ENCODE results near the gene BCR.

Gene BCR

DNA sequence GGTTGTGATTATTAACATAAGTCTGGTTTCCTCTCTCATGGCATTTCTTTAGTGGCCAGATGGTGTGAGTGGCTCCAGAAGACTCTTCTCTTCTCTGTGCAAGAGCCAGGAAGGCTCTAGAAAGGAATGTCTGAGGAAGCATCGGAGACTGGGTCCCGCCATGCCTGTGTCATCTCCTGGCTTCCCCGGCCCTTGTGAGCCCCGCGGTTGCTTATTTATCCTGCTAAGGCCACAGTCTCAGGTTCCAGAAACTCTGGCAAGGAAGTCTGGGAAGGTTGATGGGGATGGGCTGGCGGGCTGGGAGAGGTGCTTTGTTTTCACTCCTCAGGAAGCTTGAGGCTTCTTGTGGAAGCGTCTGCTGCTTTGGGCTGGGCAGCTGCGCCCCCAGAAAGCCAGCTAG, 18.9 kb downstream of the BCR start:
- no peak for DNase-seq (ENCODE audit: low spot score)

DNA sequence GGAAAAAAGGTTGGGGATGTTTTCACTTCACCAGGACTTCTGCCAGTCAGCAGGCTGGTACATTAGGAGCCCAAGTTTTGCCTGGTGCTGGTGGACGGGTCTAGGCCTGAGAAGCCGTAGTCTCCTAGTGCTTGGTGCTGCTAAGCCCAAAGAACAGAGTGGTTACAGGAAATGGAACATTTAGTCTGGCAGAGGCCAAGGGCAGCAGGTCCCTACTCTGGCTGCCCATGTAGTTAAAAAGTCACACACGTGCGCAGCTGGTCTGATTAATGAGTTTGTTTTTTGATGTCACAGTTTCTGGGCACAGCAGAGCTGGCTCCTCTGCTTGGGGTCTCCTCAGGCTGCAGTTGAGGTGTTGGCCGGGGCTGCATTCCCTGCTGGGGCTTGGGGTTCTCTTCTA, 20.6 kb downstream of the BCR start:
- DNase-seq (ENCODE audit: low spot score), result no peak

DNA sequence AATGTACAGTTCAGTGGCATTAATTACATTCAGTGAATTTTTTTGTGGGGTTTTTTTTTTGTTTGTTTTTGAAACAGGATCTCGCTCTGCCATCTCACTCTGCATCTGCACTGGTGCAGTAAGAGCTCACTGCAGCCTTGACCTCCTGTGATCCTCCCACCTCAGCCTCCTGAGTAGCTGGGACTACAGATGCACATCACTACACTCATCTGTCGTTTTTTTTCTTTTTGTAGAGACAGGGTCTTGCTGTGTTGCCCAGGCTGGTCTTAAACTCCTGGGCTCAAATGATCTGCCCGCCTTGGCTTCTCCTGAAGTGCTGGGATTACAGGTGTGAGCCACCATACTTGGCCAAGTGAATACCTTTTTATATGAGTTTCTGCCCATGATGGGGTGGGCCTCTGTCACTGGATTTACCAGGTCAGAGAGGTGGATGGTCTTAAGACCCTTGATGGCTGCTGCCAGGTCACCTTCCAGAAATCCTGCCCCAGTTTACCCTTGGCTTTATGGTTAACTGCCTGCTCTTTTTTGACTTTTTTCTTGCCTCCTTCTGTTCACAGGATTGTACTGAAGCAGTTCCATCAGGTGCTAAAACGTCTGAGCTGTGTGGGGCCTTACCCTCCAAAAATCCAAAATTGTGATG, 22.6 kb downstream of the BCR start:
- no peak for DNase-seq (ENCODE audit: low spot score)

DNA sequence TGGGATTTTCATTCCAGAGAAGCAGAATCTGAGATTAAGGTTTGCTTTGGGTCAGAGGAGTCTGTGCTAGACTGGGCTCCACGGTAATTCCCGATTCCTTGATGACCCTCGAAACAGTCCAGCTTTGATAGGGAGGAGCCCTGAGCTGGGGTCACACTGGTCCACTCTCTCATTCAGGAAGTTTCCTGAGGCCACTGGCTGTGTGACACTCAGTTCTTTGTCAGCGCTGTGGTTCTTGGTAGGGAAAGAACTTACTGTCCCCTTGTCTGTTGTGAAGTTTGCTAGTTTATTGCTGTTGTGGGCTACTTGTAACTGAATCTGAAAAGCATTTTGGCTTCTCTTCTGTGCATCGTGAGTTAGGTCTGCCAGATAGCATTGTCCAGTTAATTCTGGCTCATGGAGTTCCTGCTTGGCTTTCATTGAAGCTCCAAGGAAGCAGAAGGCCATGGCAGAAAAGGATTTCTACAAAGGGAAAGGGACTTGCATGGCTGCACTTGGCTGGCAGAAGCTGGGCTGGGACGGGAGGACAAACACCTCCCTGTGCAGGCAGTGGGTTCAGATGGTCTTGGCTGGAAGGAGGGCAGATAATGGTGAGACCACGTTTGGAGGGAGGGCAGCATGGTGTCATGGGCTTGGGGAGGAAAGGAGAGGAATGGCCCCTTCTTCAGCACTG, 23.3 kb downstream of the BCR start:
- DNase-seq (ENCODE audit: low spot score), result no peak

DNA sequence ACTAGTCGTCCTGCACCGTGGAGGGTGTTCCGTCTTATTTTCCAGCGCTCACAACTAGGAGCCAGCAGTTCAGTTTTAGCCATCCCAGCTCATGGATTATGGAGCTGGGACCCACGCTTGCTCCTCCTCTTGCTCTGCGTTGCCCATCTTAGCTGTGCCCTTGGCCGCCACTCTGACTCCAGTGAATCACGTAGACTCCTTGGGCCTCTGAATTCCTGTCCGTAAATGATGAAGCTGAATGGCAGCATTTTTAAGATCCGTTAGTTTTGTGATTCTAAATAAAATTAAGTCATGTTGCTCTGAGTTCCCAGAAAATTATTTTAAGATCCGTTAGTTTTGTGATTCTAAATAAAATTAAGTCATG, 23.8 kb downstream of the BCR start:
- no peak for DNase-seq (ENCODE audit: low spot score)

DNA sequence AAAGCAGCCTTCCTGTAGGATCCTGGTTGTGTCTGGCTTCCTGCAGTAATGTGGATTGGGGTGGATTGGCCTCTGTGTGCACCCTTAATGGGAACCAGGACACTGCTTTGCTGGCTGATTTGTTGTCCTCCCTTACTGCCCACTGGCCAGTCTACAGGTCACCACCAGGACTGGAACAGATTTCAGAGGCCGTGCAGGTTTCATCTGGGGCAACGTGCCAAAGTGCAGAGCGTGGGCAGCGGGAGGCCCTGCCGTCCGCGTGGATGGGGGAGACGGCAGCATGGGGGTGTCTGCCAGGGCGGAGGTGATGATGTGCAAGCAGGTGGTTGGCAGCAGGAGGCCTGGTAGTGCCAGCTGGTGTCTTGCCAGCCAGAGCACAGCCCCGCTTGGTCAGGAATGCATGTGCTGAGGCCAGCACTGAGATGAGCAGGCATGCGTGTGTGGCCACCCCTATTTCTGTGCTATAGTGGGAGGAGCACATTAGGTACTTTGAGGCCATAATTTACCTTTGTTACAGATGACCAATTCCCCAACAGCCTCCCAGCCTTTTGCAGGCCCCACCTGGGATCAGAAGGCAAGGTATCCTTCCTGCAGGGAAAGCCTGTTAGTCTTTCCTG, 24.3 kb downstream of the BCR start:
- DNase-seq (ENCODE audit: low spot score), result no peak

DNA sequence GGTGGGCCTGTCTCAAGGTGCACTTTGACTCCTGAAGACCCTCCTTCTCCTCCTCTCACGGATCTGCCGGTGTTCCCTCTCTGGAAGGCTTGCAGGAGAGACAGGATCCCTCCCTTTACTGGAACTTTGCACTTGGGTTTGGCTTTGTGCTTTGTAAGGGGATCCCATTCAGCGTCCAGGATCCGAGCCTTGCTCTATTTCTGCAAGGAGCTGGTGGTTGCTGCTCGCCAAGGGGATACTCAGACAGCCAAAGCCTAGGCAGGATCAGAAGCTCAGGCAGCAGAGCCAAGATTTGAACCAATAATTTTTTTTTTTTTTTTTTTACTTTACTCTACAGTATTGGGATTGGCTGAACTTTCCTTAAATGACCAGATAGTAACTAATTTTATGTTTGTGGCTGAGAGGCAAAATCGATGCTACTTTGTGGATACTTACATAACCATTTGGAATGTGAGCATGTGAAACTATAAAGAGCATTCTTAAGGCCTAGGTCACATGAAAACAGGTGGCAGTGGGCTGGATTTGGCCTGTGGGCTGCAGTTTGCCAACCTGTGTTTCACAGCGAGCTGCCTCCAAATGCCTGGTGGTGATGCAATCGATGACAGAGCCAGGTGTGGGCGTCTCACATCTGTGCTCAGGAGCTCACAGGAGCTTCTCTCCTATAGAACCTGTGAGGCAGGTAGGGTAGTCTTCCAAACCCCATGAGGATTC, 25.2 kb downstream of the BCR start:
- no peak for DNase-seq (ENCODE audit: low spot score)

DNA sequence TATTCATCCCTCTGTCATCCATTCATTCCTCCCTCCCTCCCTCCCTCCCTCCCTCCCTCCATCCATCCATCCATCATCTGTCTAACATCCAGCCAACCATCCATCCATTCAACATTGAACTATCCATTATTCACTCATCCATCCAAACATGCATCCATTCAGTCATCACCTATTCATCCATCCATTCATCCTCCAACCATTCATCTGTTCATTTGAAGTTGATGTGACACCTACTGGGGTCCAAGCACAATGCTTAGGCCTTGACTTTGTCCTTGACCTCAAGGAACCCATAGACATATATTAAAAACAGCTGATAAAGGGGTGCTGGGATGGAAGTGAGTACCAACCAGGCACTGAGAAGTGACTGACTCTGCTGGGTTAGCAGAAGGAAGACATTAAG, 26.6 kb downstream of the BCR start:
- no peak for DNase-seq (ENCODE audit: low spot score)

DNA sequence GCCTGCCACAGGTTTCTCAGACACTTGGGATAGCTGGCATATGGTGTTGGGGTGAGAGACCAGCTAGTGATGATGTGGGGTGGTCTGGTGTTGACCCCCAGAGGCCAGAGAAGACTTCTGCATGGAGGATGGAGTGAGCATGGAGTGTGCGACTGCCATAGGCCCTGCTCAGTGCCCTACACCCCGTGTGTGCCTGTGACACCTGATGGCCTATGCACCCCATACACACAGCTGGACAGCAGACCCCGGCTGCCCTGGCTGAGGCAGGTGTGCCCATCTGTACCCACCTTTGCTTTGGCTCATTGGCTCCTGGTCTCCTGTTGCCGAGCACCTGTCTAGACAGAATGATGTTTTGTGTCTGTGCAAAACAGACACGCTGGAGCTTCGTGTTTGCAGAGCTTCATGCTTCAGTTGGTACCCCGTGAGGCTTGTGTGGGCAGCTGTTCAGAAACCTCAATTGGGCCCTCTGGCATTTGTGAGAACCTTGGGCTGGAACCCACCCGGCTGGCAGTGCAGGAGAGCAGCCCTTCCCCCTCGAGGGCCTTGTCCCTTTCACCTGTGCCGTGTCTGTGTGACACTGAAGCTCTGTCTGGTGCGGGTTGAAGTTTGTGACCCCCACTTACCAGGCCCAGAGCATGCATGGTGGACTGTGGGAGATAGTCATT, 27.6 kb downstream of the BCR start:
- DNase-seq (ENCODE audit: low spot score), result no peak

DNA sequence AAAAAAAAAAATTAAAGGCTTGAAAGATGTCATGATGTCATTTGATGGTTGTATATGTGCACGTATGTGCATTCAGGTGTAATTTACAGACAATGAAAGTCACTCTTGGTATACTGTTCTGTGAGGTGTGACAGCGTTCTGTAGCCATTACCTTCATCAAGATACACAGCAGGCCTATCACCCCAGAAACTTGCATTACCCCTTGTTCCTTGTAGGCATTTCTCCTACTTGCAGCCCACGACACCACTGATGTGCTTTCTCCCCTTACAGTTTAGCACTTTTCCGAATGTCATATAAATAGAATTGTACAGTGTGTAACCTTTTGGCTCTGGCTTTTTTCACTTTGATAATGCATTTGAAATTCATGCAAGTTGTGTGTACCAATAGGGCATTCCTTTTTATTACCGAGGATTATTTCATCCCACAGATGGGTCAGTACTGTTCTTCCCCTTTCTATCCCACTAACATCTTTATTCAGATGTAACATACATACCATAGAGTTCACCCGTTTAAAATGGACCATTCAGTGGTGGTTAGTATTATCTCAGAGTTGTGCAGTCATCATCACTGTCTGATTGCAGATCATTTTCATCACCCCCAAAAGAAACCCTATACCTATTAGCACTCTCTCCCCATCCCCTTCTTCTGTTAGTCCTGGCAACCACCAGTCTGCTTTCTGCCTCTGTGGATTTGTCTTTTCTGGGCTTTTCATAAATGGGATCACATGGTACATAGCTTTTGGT, 30.3 kb downstream of the BCR start:
- no peak for DNase-seq (ENCODE audit: low spot score)

DNA sequence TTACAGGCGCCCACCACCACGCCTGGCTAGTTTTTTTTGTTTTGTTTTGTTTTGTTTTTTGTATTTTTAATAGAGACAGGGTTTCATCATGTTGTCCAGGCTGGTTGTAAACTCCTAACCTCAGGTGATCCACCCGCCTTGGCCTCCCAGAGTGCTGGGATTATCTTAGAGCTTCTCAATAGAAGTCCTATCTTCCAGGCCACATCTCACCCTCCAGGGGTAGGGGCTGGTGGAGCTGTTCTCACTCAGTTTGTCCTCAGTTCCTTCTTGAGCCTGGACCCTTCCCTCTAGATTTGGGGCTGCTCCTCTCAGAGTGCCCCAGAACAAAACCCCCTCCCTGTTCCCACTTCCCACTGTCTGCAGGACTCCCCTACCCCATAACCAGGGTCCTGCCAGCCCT, 31.3 kb downstream of the BCR start:
- no peak for DNase-seq (ENCODE audit: low spot score)

DNA sequence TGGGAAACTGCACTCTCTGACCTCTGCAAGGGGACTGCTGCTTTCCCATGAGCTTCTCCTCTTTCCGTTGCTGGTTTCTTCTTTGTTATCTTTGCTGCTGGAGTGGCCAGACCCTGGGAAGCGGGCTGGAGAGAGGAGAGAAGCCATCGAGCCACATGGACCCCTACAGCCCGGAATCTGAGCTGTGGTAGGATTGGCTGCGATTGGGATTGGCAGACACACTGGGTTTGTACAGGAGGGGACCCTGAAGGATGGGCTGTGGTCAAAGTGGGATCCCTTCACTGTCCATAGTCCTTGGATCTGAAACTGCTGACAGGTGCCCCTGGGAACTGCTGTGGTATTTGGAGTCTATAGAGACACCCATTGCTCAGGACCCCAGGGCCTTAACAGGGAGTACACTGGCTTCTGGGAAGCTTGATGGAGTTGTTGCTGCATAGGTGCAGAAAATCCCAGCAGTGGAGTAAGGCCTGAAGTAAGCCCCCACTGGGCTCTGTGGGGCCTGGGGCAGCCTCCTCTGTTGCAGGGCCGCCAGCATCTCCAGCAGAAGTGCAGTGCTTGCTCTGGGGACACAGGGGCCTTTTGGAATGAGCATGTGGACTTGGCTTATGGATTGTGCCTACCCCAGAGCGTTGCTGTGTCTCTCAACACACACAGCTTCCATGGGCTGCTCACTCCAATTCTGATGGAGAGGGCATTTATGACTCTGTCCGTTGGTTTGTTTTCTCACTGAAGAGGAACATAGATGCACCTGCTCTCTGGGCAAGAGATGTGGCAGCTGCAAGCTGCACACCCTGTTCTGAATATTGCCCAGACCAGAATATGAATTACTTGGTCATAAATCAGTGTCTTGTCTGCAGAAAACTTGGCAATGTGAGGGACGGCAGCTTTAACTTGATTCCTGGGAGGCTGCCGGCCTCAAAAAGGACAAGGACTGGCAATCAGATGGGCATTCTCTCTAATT, 32.0 kb downstream of the BCR start:
- DNase-seq (ENCODE audit: low spot score), result no peak

DNA sequence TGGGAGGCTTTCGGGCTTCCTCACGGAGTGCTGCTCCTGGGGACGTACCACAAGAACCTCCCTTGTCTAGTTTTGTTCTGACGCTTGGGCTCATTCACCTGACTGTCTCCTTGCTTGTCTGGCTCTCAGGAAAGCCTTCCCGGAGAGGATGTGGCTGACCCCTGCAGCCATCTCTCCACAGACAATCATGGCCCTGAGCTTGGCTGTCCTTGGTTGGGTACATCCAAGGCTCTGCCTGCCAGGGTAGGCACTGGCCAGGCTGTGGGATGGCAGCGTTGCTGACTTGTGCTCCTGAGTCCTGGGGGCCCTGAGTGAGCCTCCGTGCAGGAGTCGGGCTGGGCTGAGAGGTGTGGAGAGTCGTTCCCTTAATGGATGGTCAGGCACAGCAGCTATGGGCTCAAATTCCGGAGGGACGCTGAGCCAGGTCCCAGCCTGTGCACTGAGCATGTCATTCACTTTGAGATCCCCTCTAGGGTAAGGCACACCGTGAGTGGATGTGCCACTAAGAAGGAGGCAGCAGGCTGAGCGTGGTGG, 32.8 kb downstream of the BCR start:
- DNase-seq (ENCODE audit: low spot score), result no peak

DNA sequence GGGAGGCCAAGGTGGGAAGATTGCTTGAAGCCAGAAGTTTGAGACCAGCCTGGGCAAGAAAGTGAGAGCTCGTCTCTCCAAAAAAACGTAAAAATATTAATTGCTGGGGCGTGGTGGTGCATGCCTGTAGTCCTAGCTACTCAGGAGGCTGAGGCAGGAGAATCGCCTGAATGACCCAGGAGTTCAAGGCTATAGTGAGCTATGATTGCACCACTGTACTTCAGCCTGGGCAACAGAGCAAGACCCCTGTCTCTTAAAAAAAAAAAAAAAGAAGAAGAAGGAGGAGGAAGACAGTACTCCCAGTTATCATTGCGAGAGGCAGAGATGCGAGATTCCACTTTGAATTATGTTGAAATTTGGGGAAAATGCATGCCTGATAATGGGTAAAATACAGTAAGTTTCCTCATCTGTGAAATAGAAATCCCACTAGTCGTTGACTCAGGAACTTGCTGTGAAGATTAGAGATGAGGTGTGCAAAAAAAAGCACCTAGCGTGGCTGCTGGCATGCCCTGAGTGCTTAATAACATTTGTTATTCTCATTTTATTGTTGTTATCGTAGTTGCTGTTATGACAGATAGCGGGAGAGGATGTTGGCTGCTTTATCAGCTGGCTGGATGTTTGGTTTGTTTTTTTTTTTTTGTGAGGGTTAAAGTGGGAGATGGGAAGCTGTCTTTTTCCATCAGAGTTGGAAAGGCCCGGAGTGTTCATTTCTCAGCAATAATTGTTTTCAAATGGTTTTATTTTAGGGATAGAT, 33.4 kb downstream of the BCR start:
- DNase-seq (ENCODE audit: low spot score), result no peak

DNA sequence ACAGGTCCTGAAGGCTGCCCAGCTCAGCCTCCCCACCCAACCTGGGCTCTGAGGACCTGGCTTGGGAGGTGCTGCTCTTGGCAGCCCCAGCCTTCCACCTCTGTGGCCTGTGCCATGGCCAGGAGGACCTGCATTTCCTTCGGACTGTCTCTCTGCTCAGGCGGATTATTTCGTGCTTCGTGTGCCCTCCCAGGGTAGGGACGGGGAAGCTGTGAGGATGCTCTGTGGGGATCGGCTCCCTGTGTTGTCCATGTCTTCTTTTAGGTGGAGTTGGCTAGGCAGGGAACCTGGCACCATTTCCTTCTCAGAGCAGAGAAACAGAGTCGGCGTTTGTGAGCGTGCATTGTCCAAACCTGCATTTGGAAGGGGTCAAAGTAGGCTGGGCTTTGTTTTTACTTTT, 34.1 kb downstream of the BCR start:
- DNase-seq (ENCODE audit: low spot score), result no peak

DNA sequence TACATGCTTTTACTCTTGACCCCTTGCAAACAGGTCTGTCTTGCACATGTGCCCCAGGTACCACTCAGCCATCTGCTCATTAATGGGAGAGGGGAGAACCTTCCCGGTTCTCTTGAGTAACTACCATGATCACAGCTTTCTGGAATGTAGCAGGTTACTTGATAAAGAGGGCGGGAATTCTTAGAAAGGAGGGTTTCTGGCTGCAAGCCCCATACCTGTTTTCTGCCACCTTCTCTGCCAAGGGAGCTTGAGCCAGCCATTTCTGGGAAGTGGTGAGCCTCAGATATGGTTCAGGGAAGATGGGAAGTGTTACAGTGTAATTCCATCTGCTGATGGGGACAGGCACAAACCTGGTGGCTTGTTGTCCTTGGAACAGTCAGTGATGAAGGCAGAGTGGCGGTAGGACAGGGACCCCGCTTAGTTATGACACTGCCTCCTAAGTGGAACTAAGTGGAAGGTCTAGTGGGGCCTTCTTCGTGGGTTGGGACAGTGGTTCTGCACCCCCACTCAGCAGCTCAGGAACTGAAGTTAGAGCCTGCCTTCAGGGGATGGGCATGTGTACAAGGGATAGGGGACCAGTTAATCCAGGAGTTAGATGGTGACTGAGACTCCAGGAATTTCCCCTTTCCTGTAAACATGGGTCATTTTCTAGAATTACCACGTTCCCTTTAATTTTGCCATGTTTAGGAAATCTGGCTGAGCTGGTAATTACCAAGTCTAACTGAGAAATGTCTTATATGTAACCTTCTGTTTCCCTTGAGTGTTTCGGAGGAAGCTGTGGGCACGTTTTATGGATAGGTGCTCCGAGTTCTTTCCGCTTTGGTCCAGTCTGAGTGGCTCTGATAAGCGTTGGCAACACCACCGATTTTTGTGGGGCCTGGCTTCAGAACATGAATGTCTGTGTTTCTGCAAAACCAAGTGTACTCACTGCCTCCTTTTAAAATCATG, 35.3 kb downstream of the BCR start:
- DNase-seq (ENCODE audit: low spot score), result no peak

DNA sequence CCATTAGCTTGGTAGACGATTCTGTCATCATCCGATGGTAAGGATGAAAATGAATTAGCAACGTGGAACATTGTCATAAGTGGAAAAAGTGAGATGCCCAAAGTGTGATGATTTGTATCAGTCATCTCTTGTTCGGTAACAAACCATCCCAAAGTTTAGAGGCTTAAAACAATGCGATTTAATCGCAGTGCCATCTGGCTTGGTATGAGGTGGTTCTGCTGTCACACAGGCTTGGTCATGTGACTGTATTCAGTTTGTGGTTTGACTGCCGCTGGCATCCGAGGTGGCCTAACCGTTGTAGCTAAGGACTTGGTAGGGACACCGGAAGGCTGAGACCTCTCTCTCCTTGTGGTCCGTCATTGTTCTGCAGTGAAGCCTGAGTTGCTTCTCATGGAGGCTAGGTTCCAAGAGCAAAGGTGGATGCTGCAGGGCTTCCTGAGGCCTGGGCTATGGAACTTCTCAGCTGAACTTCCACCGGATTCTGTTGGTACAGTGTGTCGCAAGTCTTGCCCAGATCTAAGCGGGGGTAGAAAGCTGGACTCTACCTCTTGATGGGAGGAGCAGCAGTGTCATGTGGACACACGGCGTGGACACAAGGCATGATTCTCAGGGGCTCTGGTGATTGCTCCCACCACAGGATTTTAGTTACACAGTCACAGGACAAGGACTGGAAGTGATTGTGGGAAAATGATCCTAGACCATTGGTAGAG, 36.3 kb downstream of the BCR start:
- DNase-seq (ENCODE audit: low spot score), result peak; percentile 53
